ENCODE results near the gene KAT6B. TPM values are rescaled to one million over a fixed set of nuclear protein-coding genes. Genes with fewer than 3 reads are reported as not detected.

KAT6B gene
- total and polyA plus RNA-seq, 2 of the 8 experiments (the other 6 are each of a cell fraction or from before 2014, with no cell fraction given), result 7.3 to 30.8 TPM

- POLR2A ChIA-PET (ENCODE audit: partially characterized antibody), result interaction anchor here (0.6 kb wide), 1 partner anchor 68 kb away, joined by 3 read pairs; no protein-coding TSS in a partner anchor
- Histone ChIP-seq H3K79me1 (ENCODE audit: low read depth, low read length) (no peaks in the 10 kb centered on the region), H2BK120ac (replicated peaks; ENCODE audit: low read depth, low read length) (no peak overlapping the region), H4K5ac (ENCODE audit: insufficient read length, low read depth, low read length) (no peak overlapping the region), H3K18ac (ENCODE audit: extremely low read depth, low read length) (no peak overlapping the region), H2BK15ac (ENCODE audit: low read length) (no peak overlapping the region), H3K36me3 (ENCODE audit: control insufficient read depth in 2 of 4, insufficient read depth in 4 of 4, low read length in 3 of 4) (peaks cover 0 to 8% (median 5%) of the 10 kb centered on the region in 4 experiments; a peak in 3 of 8 replicates), H4K8ac (ENCODE audit: extremely low read depth, insufficient read depth, low read length) (no peak overlapping the region), H2BK5ac (ENCODE audit: low read depth, low read length) (no peak overlapping the region), H2BK20ac (ENCODE audit: low read length) (no peak overlapping the region), H3K4me2 (ENCODE audit: insufficient read depth in 1 of 2, low read depth in 2 of 2, low read length in 2 of 2) (no peak overlapping the region), H3K23ac (ENCODE audit: insufficient read length) (no peak overlapping the region), H2BK12ac (ENCODE audit: low read depth, low read length) (no peak overlapping the region), H3K4me1 (replicated peaks in 1 of 4; ENCODE audit: control insufficient read depth in 3 of 4, insufficient read depth in 4 of 4, low read length in 3 of 4) (no peaks in the 10 kb centered on the region), H3K27me3 (replicated peaks in 1 of 4; ENCODE audit: control insufficient read depth in 3 of 4, extremely low read depth in 1 of 4, insufficient read depth in 3 of 4, low read length in 3 of 4) (no peaks in the 10 kb centered on the region), H3K14ac (ENCODE audit: insufficient read length) (no peak overlapping the region), H2AK5ac (ENCODE audit: low read depth, low read length) (no peak overlapping the region), H3K4ac (replicated peaks; ENCODE audit: insufficient read length, low read depth, low read length) (no peak overlapping the region), H3K27ac (ENCODE audit: low read depth, low read length) (no peak overlapping the region), H3K9ac (replicated peaks in 1 of 4; ENCODE audit: extremely low read depth in 1 of 4, low read depth in 3 of 4, low read length in 3 of 4) (no peak overlapping the region), H3K4me3 (ENCODE audit: extremely low read depth in 1 of 4, insufficient read depth in 2 of 4, low read depth in 3 of 4, low read length in 4 of 4) (no peak overlapping the region), H4K91ac (replicated peaks; ENCODE audit: insufficient read length, low read length) (no peak overlapping the region), H3K79me2 (ENCODE audit: control insufficient read depth in 1 of 2, insufficient read depth in 2 of 2, low read length in 2 of 2) (no peaks in the 10 kb centered on the region), H3K9me3 (ENCODE audit: insufficient read depth in 2 of 2, low read depth in 1 of 2, low read length in 1 of 2) (no peaks in the 10 kb centered on the region), H4K20me1 (replicated peaks in 1 of 2; ENCODE audit: control insufficient read depth in 1 of 2, insufficient read depth in 2 of 2, low read length in 2 of 2) (peaks cover 0 to 2% of the 10 kb centered on the region in 2 experiments), H3K56ac (replicated peaks; ENCODE audit: insufficient read length, low read depth, low read length) (no peak overlapping the region), H3K23me2 (ENCODE audit: low read depth, low read length) (no peaks in the 10 kb centered on the region), H2AFZ (ENCODE audit: low read length) (no peak overlapping the region)
- CTCF ChIA-PET (ENCODE audit: partially characterized antibody), result interaction anchor here (0.6 kb wide), 2 partner anchors 210 to 1228 kb away, joined by 3 to 5 read pairs; no protein-coding TSS in a partner anchor
- DNase-seq (ENCODE audit: low read depth in 1 of 2, low spot score in 2 of 2) (no peak), FAIRE-seq (no peak)
- 99% methylated on average over 3 of the region's 3 CpGs; no CpG with 5 or more reads in 1 of the 2 experiments for WGBS, 2 experiments (ENCODE audit: extremely low coverage in 1 of 2, insufficient coverage in 1 of 2, insufficient read length in 1 of 2, insufficient replicate concordance in 2 of 2, low coverage in 1 of 2, low lambda C conversion rate in 2 of 2, missing lambda C conversion rate in 1 of 2)
- no peak for TF ChIP-seq BCL11A (IDR thresholded peaks at IDR 0.05; ENCODE audit: low read depth in 2 of 2, low read length in 2 of 2)
- no peak for TF ChIP-seq TAF1 (IDR thresholded peaks at IDR 0.05; ENCODE audit: low read depth, low read length)
Measured at GRCh38 chr10:74994854-74995253, 168.5 kb downstream of the KAT6B start.

All from H1 (cell line).